ENCODE results near the gene CCDC12.
A peak's percentile ranks its signal among the peaks of the same experiment; 100 is the strongest.

Gene CCDC12

GRCh38 chr3:46881596-46882376, 94.8 kb downstream of the CCDC12 start:
- no peak for TF ChIP-seq TOX (CRISPR knock-in tag; IDR thresholded peaks at IDR 0.05; ENCODE audit: borderline replicate concordance)
- no peak for TF ChIP-seq TCF4 (CRISPR knock-in tag; IDR thresholded peaks at IDR 0.05; ENCODE audit: borderline replicate concordance)
- no peak for TF ChIP-seq CREB5 (CRISPR knock-in tag; IDR thresholded peaks at IDR 0.05; ENCODE audit: low read depth)
- no peak for TF ChIP-seq ARNTL (CRISPR knock-in tag; IDR thresholded peaks at IDR 0.05; ENCODE audit: borderline replicate concordance, low read depth)
- no peak for TF ChIP-seq POU6F1 (CRISPR knock-in tag; IDR thresholded peaks at IDR 0.05; ENCODE audit: borderline replicate concordance, low read depth)
- no peak for TF ChIP-seq ZNF70 (CRISPR knock-in tag; IDR thresholded peaks at IDR 0.05)
- TF ChIP-seq ZFP30 (CRISPR knock-in tag; IDR thresholded peaks at IDR 0.05) = no peak
- TF ChIP-seq RARB (CRISPR knock-in tag; IDR thresholded peaks at IDR 0.05) = no peak
- no peak for TF ChIP-seq ZFP3 (CRISPR knock-in tag; IDR thresholded peaks at IDR 0.05)
- TF ChIP-seq ZC3H10 (CRISPR knock-in tag; IDR thresholded peaks at IDR 0.05) = no peak
- TF ChIP-seq ZNF565 (CRISPR knock-in tag; conservative IDR thresholded peaks at IDR 0.05; ENCODE audit: low read depth) = no peak
- TF ChIP-seq GLIS3 (CRISPR knock-in tag; IDR thresholded peaks at IDR 0.05) = no peak
- no peak for TF ChIP-seq ISL1 (CRISPR knock-in tag; IDR thresholded peaks at IDR 0.05)
- TF ChIP-seq CSDC2 (CRISPR knock-in tag; IDR thresholded peaks at IDR 0.05) = no peak
- no peak for TF ChIP-seq OSR1 (CRISPR knock-in tag; IDR thresholded peaks at IDR 0.05)
- TF ChIP-seq ZNF8 (CRISPR knock-in tag; IDR thresholded peaks at IDR 0.05) = no peak
- no peak for TF ChIP-seq SNAI2 (CRISPR knock-in tag; IDR thresholded peaks at IDR 0.05)
- no peak for TF ChIP-seq PATZ1 (CRISPR knock-in tag; IDR thresholded peaks at IDR 0.05; ENCODE audit: borderline replicate concordance)
- TF ChIP-seq BACH2 (CRISPR knock-in tag; IDR thresholded peaks at IDR 0.05; ENCODE audit: borderline replicate concordance) = no peak
- ATAC-seq = peak; percentile 3; the same call in 1 of the 3 replicates

- no peak for ATAC-seq
- TF ChIP-seq ISL1 (CRISPR knock-in tag; IDR thresholded peaks at IDR 0.05) = no peak
- no peak for TF ChIP-seq ARNTL (CRISPR knock-in tag; IDR thresholded peaks at IDR 0.05; ENCODE audit: borderline replicate concordance, low read depth)
- TF ChIP-seq SNAI2 (CRISPR knock-in tag; IDR thresholded peaks at IDR 0.05) = no peak
- TF ChIP-seq CSDC2 (CRISPR knock-in tag; IDR thresholded peaks at IDR 0.05) = no peak
- no peak for TF ChIP-seq PATZ1 (CRISPR knock-in tag; IDR thresholded peaks at IDR 0.05; ENCODE audit: borderline replicate concordance)
- TF ChIP-seq GLIS3 (CRISPR knock-in tag; IDR thresholded peaks at IDR 0.05) = no peak
- no peak for TF ChIP-seq OSR1 (CRISPR knock-in tag; IDR thresholded peaks at IDR 0.05)
- no peak for TF ChIP-seq RARB (CRISPR knock-in tag; IDR thresholded peaks at IDR 0.05)
- TF ChIP-seq CREB5 (CRISPR knock-in tag; IDR thresholded peaks at IDR 0.05; ENCODE audit: low read depth) = no peak
- TF ChIP-seq TOX (CRISPR knock-in tag; IDR thresholded peaks at IDR 0.05; ENCODE audit: borderline replicate concordance) = no peak
- TF ChIP-seq BACH2 (CRISPR knock-in tag; IDR thresholded peaks at IDR 0.05; ENCODE audit: borderline replicate concordance) = no peak
- no peak for TF ChIP-seq PPARA (CRISPR knock-in tag; IDR thresholded peaks at IDR 0.05; ENCODE audit: borderline replicate concordance)
- no peak for TF ChIP-seq TSHZ2 (CRISPR knock-in tag; IDR thresholded peaks at IDR 0.05)
- no peak for TF ChIP-seq ZC3H10 (CRISPR knock-in tag; IDR thresholded peaks at IDR 0.05)
- no peak for TF ChIP-seq TCF4 (CRISPR knock-in tag; IDR thresholded peaks at IDR 0.05; ENCODE audit: borderline replicate concordance)
Observed at GRCh38 chr3:46880884-46881595, 95.5 kb downstream of the CCDC12 start.

Data from SK-N-SH treated with all-trans-retinoic acid at 6 μM for 48 hours (cell line).